ENCODE data around the gene ILK.

- TF ChIP-seq CTCF (IDR thresholded peaks at IDR 0.05 in 2 of 3, conservative IDR thresholded peaks at IDR 0.05 in 1 of 3; ENCODE audit: borderline replicate concordance in 1 of 3, insufficient read depth in 1 of 3, low read depth in 2 of 3, low read length in 2 of 3) (no peak), REST (IDR thresholded peaks at IDR 0.05; ENCODE audit: low read depth) (no peak), POLR2A (IDR thresholded peaks at IDR 0.05; ENCODE audit: borderline replicate concordance, extremely low read depth, insufficient read depth, insufficient read length) (no peak)
Measured at GRCh38 chr11:6618117-6619003, 14.8 kb downstream of the ILK start.

Data from HCT116 (cell line).